Mammary epithelial cell (primary cell): ENCODE data around the gene LAGE3.

Experiments used
- CTCF ChIP-seq, 2 donors: IDR thresholded peaks in 1 of 2; conservative IDR thresholded peaks in 1 of 2; 2 replicates each; pipeline ENCODE4 v1.5.1; 2011 to 2012; ENCODE audit warnings: inconsistent platforms in 2 of 2, low read length in 2 of 2, mild to moderate bottlenecking in 2 of 2, control low read depth in 1 of 2, low read depth in 1 of 2; ENCODE audit not compliant: insufficient read depth in 1 of 2; ENCODE audit errors: extremely low read depth in 1 of 2
- EZH2 ChIP-seq: IDR thresholded peaks from 2 replicates; pipeline ENCODE4 v1.6.1; 2012; ENCODE audit warnings: low read length, inconsistent platforms, borderline replicate concordance

- no peak for TF ChIP-seq CTCF (conservative IDR thresholded peaks at IDR 0.05 in 1 of 2, IDR thresholded peaks at IDR 0.05 in 1 of 2; ENCODE audit: extremely low read depth in 1 of 2, insufficient read depth in 1 of 2, low read depth in 1 of 2, low read length in 2 of 2)
- TF ChIP-seq EZH2, result no peak
Measured at GRCh38 chrX:154485150-154486051, 6.3 kb upstream of the LAGE3 start.
